ENCODE measurements around the gene ATP6V0D1.
A peak's percentile ranks its signal among the peaks of the same experiment; 100 is the strongest.

Gene ATP6V0D1

DNA sequence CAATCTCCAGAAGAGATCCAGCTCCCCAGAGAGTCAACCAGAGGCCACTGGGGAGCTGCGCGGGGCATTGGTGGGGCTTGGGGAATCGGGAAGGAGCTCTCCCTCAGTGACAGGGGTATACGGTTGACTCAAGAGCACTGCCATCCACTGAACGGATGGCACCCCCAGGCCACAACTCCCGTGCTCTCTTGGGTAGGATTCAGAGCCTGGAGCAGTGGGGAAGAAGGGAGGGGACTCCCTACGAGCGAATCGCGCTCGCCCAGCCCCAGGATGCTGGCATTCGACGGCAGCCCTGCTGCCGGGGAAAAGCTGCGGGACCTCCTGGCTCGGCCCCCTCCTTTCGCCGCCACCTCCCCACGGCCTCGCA is 87.2 kb downstream of the ATP6V0D1 start:
- no peak for DNase-seq (ENCODE audit: low read depth in 2 of 2)

DNA sequence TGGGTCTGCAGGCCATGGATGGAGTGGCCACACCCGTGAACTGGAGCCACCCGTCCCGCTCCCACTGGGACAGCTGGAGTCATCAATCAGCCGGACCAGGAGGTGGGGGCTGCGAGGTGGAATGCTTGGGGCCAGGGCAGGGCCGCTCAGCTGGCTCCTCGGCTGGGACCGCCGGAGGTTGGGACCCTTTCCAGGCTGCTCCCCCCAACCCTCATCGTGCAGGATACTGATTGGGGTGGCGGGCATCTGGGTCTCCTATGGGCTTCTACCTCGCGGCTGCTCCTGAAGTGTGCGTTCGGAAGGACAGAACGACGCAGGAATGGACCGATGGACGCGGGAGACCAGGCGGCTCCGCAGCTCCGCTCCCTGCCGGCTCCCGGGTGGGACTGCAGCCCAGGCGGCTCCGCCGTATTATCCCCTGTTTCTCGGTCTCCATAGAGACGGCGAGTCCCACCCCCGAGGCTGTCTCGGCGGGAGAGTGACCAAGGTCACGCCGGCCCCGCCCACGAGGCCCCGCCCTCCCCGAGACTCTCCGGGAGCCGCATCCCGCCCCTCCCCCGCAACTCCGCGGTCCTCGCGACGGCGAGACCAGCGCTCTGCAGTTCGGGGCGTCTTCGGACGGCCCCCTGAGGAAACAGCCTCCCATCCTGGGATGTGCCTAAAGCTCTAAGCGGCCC is 87.7 kb downstream of the ATP6V0D1 start, which contains the start of gene TPPP3:
Gene TPPP3 (minus strand): TSS at position 388 of the 677 bp plus-strand sequence. CDS start 2,387 bp downstream, outside the sequence.
- DNase-seq (ENCODE audit: low read depth in 2 of 2) = peak in 1 of 2 donors; percentile 27

DNA sequence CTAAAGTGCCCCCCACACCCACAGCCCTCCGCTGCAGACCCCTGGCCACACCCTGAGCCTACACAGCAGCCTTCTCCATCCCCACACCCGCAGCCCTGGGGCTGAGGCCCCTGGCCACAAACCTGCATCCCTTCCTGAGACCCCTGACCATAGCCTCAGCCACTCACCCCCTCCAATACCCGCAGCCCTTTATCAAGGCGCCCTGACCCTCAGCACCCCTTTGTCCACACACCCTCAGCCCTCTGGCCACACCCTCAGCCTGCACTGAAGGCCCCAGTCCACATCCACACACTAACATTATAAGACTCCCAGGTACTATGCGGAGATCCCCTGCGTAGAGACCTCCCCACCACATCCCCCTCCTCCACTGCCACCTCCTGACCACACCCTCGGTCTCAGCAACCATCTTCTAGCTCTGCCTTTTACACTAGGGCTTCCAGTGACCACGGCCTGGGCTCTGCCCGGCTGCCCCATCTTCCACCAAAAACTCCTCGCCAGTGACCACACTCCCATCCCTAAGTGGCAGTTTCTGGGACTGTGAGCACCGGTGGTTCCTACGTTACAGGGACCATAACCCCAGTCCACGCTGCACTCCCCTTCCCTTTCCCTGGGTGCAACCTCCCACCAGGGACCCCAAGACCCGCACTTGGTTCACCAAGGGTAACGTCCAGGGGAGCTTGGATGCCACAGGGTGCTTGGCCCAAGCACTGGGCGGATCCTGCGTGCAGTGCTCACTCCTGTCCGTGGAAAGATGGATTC is 88.5 kb downstream of the ATP6V0D1 start:
- no peak for DNase-seq (ENCODE audit: low read depth in 2 of 2)

DNA sequence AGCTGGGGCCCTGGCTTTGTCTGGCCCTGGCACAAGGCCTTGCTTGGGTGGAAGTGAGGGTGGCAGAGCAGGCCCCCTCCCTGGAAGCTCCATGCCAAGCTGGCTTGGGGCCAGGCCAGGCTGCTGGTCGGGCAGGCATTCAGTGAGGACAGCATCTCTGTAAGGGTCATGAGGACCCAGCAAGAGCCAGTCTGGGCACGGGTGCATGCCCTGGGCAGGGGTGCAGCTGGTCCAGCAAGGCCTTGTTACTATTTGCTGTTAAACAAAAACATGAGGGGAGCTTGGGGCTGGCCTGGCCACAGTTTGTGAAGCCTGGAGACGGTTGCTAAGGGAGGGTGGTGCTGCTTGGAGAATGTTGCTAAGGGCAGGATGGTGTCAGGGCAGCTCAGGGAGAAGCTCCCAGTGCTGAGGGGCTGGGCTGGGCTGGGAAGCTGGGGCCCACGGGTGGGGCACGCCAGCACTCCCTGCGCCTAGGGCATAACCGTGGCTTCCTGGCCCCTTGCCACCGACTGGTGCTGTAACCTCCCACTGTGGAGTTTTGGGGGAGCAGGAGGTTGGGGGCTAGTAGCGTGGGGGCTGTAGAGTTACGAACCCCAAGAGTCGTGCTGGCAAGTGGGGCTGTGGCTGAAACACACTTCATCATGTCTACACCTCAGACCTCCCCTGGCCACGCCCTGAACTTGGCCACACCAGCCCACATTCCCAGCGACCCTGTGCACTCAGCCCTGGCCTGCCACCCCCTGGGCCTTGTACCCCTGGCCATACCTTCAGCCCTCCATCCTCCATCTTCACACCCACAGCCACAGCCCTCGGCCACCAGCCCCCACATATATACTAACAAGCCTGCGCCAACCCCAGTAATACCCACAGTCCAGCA is 89.3 kb downstream of the ATP6V0D1 start:
- no peak for DNase-seq (ENCODE audit: low read depth in 2 of 2)

DNA sequence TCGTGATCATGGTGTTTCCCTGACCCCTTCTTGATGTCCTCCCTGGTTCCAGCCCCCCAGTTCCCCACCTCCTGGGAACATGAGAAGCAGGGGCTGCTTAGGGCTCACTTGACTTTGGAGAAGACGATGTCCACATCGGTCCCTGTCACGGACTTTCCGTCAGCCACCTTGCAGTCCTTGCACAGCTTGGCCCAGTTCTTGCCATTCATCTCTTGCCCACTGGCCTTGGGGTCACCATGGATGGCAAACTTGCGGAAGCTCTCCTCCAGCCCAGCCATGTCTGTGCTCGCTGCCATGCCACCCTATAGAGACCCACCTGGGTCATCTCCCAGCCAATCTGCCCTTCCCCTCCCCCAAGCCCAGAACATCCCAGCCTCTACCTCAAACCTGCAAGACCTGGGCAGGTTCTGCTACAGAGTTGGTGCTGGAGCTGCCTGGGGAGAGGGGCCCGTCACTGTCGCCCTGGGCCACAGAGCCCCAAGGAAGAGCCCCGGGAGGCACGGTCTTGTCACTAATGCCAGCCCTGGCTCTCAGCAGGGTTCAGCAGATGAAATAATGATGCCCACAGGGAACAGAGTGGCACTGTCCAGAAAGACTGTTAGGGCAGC is 90.0 kb downstream of the ATP6V0D1 start:
- DNase-seq (ENCODE audit: low read depth in 2 of 2) = no peak

DNA sequence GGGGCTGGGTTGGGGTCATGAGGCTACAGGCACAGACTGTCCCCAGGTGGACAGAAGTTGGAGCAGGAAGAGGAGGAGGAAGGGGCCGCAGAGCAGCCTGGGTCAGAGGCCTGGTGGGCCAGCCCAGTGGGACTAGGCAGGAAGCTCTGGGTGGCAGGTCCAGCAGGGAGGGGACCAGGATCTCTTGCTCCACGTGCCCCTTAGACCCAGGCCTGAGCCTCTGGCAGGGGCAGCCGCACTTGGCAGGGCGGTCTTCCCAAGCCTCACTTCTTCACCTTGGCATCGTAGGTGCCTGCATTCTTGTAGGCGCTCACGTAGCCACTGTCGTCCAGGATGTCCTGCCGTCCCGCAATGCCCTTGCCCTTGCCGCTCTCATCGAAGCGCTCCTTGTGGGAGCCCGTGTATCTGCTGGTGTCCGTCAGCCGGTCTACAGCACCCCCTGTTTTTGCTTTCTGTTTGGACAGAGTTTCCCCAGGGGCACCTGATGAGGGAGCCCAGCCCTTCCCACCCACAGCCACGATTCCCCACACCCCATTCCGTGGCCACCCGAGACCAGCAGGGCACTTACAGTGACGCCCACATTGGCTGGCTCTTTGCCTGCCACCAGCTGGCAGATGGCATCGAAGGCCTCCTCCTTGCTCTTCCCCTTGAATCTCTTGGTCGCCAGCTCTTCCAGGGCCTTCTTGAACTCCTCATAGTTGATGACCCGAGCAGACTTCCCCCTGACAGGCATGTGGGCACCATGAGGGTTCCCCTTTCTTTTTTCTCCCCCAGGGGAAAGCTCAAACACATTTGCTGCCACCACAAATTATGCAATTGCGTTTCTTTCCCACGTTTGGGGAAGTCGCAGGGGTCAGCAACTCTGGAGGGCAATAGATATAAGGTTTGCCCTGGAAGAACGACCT is 90.8 kb downstream of the ATP6V0D1 start:
- no peak for DNase-seq (ENCODE audit: low read depth in 2 of 2)

DNA sequence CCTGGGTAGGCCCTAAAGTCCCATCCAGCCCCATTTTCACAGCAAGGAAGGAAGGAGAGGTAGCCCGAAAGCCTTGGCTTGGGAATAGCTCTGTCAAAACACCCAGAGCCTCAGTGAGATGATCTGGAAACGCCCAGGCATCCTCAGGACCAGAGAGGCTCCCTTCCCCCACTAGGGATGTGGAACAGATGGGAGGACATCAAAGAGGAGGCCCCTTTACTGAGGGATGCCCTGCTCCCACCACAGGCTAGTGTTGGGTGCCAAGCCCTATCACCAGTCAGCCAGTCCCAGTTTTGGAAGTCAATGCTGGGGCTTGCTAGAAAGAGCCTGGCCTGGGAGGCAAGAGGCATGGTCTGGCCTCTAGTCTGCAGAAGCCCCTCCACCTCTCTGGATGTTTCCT is 92.4 kb downstream of the ATP6V0D1 start:
- no peak for DNase-seq (ENCODE audit: low read depth in 2 of 2)

DNA sequence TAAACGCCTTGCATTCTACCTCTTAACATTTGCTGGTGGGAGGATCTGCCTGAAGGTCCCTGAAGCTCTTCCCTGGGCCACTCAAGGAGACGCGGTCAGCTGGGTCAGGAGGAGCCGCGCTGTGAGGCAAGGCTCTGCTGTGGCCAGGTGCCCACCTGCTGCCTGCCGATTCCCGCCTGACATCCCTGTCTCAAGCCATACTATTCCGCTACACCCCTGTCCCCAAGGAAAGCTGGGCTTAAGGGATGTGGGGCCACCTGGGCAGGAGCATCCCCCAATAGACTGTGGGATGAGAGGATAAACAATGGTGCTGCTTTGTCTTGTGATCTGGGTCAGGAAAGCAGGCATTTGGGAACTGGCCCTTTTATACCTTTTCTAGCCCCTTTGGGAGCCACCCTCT is 92.8 kb downstream of the ATP6V0D1 start:
- no peak for DNase-seq (ENCODE audit: low read depth in 2 of 2)

Data from stimulated activated CD4-positive, alpha-beta T cell treated with anti-CD3 and anti-CD28 coated beads, Interleukin-15, amount 100 ng/mL, for 48 hours (primary cell).